ENCODE measurements around the gene TCF7L2. TPM values are rescaled to one million over a fixed set of nuclear protein-coding genes. Genes with fewer than 3 reads are reported as not detected.

Gene TCF7L2
- total RNA-seq, 3 donors from 2014 or later: 33.1 to 44.2 (median 34.1) TPM

DNA sequence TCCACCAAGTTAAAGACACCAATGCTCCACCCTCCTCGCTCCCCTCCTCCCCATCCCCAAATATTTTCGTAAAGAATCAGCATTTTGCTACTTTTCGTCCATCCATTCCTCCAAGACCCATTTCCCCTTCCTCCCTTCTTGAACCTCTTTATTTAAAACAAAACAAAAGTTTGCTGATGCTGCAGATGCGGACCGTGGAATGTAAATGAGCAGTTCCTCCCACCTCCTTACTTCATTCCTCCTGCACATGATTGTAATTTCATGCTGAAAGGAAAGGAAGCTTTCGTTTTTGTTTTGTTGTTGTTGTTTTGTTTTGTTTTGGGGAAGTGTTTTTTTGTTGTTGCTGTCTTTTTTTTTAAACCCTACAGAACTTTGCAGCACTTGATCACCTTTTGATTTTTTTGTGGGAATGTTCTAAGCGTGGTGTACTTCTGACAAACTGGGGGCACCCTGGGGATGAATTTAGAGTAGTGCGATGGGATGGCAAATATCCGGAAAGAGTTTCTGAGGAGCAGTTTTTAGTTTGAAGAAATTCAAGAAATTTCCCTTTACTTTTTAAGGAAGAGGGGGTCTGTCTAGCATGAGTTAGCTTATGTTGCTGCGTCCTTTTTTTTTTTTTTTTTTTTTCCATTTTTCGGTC, 177.3 kb downstream of the TCF7L2 start:
- H3K27me3 ChIP-seq: no peaks in the 10 kb centered on the region
- H3K36me3 ChIP-seq: no peaks in the 10 kb centered on the region
- no peaks in the 10 kb centered on the region for H3K9me3 ChIP-seq
- peak overlapping the region; percentile 35 to 63 (median 45) for H3K4me3 ChIP-seq
- intact Hi-C loops (cut with DNase I; ENCODE audit: low total_unique reads): no loop called here
- peak overlapping the region; percentile 43 to 85 for H3K27ac ChIP-seq
- DNase-seq (ENCODE audit: low spot score in 2 of 2): no peak
- H3K4me1 ChIP-seq: peaks cover 0 to 8% of the 10 kb centered on the region in 2 donors
- TF ChIP-seq, protein P1, sequence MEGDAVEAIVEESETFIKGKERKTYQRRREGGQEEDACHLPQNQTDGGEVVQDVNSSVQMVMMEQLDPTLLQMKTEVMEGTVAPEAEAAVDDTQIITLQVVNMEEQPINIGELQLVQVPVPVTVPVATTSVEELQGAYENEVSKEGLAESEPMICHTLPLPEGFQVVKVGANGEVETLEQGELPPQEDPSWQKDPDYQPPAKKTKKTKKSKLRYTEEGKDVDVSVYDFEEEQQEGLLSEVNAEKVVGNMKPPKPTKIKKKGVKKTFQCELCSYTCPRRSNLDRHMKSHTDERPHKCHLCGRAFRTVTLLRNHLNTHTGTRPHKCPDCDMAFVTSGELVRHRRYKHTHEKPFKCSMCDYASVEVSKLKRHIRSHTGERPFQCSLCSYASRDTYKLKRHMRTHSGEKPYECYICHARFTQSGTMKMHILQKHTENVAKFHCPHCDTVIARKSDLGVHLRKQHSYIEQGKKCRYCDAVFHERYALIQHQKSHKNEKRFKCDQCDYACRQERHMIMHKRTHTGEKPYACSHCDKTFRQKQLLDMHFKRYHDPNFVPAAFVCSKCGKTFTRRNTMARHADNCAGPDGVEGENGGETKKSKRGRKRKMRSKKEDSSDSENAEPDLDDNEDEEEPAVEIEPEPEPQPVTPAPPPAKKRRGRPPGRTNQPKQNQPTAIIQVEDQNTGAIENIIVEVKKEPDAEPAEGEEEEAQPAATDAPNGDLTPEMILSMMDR (IDR thresholded peaks at IDR 0.05): no peak
- no peak for TF ChIP-seq POLR2A (IDR thresholded peaks at IDR 0.05)
- TF ChIP-seq POLR2AphosphoS5 (IDR thresholded peaks at IDR 0.05): no peak

DNA sequence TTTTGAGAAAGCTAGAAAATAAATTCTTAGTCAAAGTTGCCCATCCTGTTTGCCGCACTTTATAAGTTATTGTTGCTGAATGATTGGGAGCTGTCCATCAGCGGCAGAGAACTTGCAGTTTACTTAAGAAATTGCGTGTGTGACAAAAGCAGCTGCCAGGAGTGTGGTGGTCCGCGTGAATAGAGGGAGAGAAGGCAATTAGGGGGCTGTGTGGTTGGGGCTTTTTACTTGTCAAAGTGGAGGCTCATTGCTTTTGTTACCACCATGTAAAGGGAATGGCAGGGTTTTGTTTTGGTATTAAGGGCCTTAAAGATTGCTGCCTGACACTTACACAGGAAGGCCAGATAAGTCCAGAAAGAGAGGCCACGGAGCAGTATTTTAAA, 177.8 kb downstream of the TCF7L2 start:
- Histone ChIP-seq H3K4me3 (peak overlapping the region; percentile 33 to 63 (median 35)), H3K36me3 (no peaks in the 10 kb centered on the region), H3K4me1 (peaks cover 0 to 8% of the 10 kb centered on the region in 2 donors), H3K27ac (peak overlapping the region; percentile 43 to 85), H3K27me3 (no peaks in the 10 kb centered on the region), H3K9me3 (no peaks in the 10 kb centered on the region)
- DNase-seq (ENCODE audit: low spot score in 2 of 2): no peak
- intact Hi-C loops (cut with DNase I; ENCODE audit: low total_unique reads): loop anchor here (2.0 kb wide), 1 partner anchor 43 kb away; no protein-coding TSS in a partner anchor
- TF ChIP-seq POLR2A (IDR thresholded peaks at IDR 0.05) (no peak), POLR2AphosphoS5 (IDR thresholded peaks at IDR 0.05) (no peak)
- TF ChIP-seq, protein P1 (IDR thresholded peaks at IDR 0.05): no peak

DNA sequence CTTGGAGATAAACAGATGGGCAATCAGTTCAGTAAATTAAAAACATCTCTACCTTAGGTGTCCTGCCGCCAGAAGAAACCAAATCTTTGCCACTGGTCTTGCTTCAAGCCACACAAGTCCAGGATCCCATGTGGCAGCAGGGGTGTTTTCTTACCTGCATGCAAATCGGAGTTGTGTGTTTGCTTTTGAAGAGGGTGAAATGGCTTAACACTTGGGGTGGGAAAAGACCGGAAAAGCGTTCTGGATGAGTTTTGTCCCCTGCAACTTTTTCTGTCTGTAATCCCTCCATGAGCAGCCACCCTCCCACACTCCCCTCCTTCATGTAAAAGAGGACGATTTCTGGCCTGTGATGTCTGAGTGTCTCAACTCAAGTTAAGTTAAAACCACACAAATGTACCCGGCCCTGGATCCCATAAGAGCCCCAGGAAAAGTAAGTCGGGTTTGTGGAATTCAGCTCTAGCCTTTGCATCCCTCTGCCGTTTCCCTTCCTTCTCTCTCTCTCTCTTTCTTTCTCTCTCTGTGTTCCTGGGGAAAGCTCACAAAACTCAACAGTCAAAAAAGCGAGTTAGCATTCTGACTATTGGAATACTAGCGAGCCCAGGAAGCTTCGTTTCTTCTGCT, 178.5 kb downstream of the TCF7L2 start:
- peaks cover 0 to 8% of the 10 kb centered on the region in 2 donors for H3K4me1 ChIP-seq
- intact Hi-C loops (cut with DNase I; ENCODE audit: low total_unique reads): loop anchor here (2.0 kb wide), 1 partner anchor 44 kb away; no protein-coding TSS in a partner anchor
- peak overlapping the region; percentile 43 to 85 for H3K27ac ChIP-seq

DNA sequence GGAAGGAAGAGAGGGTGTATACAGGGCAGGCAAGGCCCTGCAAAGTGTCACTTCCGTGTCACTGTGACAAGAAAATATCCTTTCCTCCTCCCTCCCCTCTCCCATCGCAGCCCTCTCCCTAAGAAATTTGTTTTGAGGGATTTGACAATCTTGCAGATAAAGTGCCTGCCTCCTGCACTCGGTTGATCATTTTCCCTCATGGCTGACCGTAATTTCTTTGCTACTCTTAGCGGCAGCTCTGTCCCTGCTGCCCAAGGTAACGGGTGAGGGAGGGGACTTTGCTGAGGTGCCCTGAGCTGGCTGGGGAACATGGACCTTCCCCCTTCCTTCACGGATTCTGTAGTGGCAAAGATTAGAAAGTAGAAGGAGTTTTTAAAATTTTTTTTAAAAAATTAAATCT, 179.1 kb downstream of the TCF7L2 start:
- DNase-seq (ENCODE audit: low spot score in 2 of 2): no peak
- Histone ChIP-seq H3K4me1 (peaks cover 0 to 8% of the 10 kb centered on the region in 2 donors), H3K36me3 (no peaks in the 10 kb centered on the region), H3K27ac (peak overlapping the region; percentile 43 to 85), H3K9me3 (no peaks in the 10 kb centered on the region), H3K27me3 (no peaks in the 10 kb centered on the region), H3K4me3 (peak overlapping the region; percentile 30 to 63 (median 33))
- TF ChIP-seq POLR2A (IDR thresholded peaks at IDR 0.05) (no peak), POLR2AphosphoS5 (IDR thresholded peaks at IDR 0.05) (no peak)
- TF ChIP-seq, protein P1 (IDR thresholded peaks at IDR 0.05): no peak
- intact Hi-C loops (cut with DNase I; ENCODE audit: low total_unique reads): loop anchor here (2.0 kb wide), 1 partner anchor 44 kb away; no protein-coding TSS in a partner anchor

More for the DNA sequence above, 178.5 kb downstream of the TCF7L2 start:
- no peaks in the 10 kb centered on the region for H3K9me3 ChIP-seq
- no peaks in the 10 kb centered on the region for H3K36me3 ChIP-seq
- no peaks in the 10 kb centered on the region for H3K27me3 ChIP-seq
- H3K4me3 ChIP-seq: peak overlapping the region; percentile 30 to 63 (median 33)
- TF ChIP-seq POLR2AphosphoS5 (IDR thresholded peaks at IDR 0.05) (no peak), POLR2A (IDR thresholded peaks at IDR 0.05) (no peak)
- TF ChIP-seq, protein P1 (IDR thresholded peaks at IDR 0.05): no peak
- DNase-seq (ENCODE audit: low spot score in 2 of 2): no peak
